ENCODE measurements around the gene AP1M2.
"Not testable (repeated sequence)": the region's sequence is repeated elsewhere in the genome, so short reads cannot be mapped to it uniquely, and the experiment has no call there.

The AP1M2 gene

GRCh38 chr19:10567656-10568055, 19.5 kb downstream of the AP1M2 start:
- DNase-seq (ENCODE audit: low read depth): no peak

GRCh38 chr19:10566658-10567410, 20.3 kb downstream of the AP1M2 start:
- DNase-seq (ENCODE audit: low read depth): no peak
- peak overlapping the region; percentile 95 for H3K4me3 ChIP-seq (ENCODE audit: low read depth, low read length)

More at GRCh38 chr19:10567656-10568055, 19.5 kb downstream of the AP1M2 start:
- peak overlapping the region; percentile 74 for H3K4me3 ChIP-seq (ENCODE audit: low read depth, low read length)

GRCh38 chr19:10566408-10566657, 20.8 kb downstream of the AP1M2 start:
- no peak for DNase-seq (ENCODE audit: low read depth)
- H3K4me3 ChIP-seq (ENCODE audit: low read depth, low read length): peak overlapping the region; percentile 95

- peak; percentile 87 for DNase-seq (ENCODE audit: low read depth)
- peak within 1 kb of the TSS; percentile 95 for H3K4me3 ChIP-seq (ENCODE audit: low read depth, low read length)
Observed at GRCh38 chr19:10565567-10566407, 21.3 kb downstream of the AP1M2 start, which contains the start of gene KRI1. Gene KRI1 (minus strand): TSS chr19:10566010. CDS start chr19:10565999, 11 bp downstream.

DNA sequence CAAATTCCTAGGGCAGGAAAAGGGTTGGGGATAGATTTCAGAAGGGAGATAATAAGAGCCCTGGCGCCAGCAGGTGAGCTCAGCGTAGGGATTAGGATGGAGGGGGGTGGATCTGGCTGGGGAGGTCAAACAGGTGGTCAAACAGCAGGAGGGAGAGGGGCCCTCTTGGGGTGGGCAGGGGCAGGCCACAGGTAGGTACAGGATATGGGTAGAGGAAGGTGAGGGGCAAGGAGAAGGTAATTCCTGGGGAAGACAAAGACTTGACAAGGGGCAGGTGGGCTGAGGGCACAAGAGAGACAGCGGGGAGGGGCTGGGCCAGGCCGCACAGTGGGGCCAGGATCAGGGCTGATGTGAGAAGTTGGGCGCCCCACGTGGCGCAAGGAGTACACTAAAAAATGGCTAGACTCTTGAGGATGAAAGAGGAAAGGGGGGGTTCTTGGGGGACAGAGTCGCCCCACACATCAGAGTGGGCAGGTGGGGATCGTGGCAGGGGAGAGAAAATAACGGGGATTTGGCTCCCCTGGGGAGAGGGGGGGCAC, 22.0 kb downstream of the AP1M2 start:
- DNase-seq (ENCODE audit: low read depth): no peak
- H3K4me3 ChIP-seq (ENCODE audit: low read depth, low read length): peak overlapping the region; percentile 95

DNA sequence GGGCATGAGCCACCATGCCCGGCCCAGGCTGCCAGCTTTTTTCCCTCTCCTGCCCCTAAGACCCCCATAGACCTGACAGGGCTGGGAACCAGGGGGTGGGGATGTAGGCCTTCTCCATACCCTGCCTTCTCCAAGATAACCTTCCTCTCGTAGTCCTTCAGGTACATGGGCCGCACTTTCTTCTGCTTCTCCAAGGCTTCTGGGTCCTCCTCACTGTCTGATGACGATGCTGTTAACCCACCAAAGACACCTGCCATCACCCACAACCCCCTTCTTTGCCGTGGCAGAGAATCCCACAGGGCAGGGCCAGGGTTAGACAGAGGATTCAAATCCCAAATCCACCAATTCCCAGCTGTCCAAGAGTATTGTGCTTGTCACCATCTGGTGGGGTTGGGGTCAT, 24.5 kb downstream of the AP1M2 start:
- H3K4me3 ChIP-seq (ENCODE audit: low read depth, low read length): no peak overlapping the region
- no peak for DNase-seq (ENCODE audit: low read depth)

DNA sequence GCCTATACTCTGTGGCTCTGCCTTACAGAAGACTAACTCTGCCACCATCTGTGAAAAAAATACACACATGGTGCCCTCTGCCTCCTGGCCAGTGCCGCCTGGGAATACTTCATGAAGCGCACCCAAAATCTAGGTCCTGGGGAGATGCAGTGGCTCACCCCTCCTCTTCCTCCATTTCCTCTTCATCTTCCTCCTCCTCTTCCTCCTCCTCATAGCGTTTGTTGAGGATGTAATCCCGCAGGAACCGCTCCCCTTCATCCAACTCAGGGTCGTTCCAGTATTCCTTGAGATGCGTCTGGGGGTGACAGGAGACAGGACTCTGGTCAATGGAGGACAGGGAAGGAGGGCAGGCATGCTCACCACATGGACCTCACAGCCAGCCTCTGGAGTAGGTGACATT, 27.0 kb downstream of the AP1M2 start:
- no peak for DNase-seq (ENCODE audit: low read depth)
- H3K4me3 ChIP-seq (ENCODE audit: low read depth, low read length): no peak overlapping the region

DNA sequence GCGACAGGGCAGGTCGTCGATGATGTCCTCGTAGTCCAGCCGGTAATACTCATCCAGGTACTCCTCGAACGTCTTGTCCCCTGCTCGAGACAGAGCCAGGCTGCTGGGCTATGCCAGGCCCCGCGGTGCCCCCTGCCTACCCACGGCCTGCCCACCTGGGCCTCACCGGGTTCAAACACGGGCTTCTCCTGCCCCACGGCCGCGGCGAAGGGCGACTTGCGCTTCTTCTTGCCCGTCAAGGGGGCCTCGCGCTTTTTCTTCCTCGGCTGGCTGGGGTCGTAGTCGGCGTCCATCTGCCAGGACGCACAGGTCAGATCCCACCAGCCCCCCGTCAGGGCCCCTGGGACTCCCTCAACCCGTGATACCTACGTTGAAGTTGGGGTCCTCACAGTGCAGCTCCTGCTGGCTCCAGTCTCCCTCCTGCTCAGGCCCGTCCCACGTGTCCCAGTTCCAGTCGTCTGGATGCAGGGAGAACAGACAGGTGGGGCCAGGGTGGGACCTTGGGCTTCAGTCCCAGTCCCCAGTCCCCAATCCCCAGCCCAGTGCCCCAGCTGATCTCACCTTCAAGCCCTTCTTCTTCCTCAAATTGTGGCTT, 29.4 kb downstream of the AP1M2 start:
- DNase-seq (ENCODE audit: low read depth): no peak
- no peak overlapping the region for H3K4me3 ChIP-seq (ENCODE audit: low read depth, low read length)

DNA sequence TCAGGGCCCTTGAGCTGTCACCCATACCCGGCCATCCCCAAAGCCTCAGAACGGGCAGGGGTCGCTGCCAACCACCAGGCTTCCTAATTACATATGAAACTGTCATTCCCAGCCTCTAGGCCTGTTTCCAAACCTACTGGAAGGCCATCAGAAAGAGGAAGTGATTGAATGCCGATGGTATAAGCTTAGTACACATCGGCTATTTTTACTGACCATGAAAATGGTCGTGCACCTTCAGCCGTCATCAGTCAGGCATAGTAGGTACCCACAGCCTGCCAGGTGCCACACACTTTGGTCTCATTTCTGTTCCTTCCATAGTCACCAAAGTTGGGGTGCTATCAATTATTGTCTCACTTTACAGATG, 31.5 kb downstream of the AP1M2 start:
- no peak for DNase-seq (ENCODE audit: low read depth)

GRCh38 chr19:10554760-10555609, 32.1 kb downstream of the AP1M2 start:
- no peak overlapping the region for H3K4me3 ChIP-seq (ENCODE audit: low read depth, low read length)

More for the DNA sequence above, 31.5 kb downstream of the AP1M2 start:
- no peak overlapping the region for H3K4me3 ChIP-seq (ENCODE audit: low read depth, low read length)

DNA sequence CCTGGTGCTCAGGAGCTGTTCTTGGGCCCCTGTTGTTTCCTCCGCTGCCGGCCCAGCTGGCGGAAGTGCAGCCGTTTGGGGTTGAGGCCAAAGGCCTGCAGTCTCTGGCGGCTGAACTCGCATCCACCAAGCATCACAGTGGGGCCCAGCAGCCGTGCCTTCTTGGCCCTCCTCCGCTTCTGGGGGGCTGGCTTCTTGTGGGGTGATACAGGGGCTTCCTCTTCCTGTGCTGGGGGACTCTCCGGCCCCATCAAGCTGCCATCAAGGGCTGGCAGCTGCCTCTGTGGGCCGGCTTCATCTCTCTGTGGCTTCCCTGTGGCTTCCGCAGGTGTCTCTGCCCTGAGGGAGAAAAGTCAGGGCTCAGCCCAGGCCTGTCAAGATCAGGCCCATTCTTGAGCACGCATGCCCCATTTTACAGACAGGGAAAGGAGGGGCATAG, 33.1 kb downstream of the AP1M2 start:
- no peak for DNase-seq (ENCODE audit: low read depth)
- H3K4me3 ChIP-seq (ENCODE audit: low read depth, low read length): no peak overlapping the region

More at GRCh38 chr19:10554760-10555609, 32.1 kb downstream of the AP1M2 start:
- no peak for DNase-seq (ENCODE audit: low read depth)

DNA sequence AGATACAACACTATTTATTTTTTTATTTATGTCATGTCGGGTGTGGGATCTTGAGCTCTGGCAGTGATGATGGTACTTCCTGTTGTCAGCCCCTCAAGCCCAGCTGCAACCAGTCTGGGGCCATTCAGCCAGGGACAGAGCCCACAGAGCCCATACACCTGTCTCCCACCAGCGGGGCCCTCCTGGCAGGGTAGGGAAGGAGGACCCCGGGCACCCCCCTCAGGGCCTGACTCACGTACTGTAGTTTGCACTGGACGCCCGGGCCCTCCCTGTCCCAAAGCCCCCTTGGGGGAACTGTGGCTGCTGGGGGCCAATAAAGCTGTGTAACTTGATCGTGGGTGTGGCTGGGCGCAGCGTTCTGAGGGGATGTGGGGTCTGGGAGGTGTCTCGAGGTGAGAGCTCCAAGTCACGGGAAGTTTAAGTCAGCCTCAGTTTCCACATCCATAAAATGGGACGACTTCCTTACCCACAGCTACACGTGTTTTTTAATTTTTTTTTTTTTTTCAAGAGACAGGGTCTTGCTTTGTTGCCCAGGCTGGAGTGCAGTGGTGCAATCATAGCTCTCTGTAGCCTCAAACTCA, 33.9 kb downstream of the AP1M2 start:
- no peak overlapping the region for H3K4me3 ChIP-seq (ENCODE audit: low read depth, low read length)
- no peak for DNase-seq (ENCODE audit: low read depth)

DNA sequence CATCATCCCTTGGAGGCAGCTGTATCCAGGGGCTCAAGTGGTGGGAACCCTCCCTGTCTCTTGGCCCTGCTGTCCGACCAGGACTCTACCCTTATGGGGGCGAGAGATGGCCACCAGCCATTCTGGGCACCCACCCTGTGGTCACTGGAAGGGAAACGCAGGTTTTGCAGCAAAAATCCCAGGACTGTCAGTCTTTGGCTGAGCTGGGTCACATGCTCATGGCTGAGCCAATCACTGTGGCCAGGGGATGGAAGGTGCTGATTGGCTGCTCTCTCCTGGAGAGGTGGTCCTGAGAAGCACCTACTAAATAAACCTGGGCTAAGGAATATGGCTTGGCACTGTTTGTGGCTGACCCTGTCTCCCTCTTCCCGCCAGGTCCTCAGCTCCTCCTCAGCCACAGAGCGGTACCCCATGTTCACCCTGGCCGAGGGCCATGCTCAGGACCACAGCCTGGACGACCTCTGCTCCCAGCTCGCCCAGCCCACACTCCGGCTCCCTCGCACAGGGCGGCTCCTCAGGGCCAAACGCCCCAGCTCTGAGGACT, 34.5 kb downstream of the AP1M2 start:
- no peak overlapping the region for H3K4me3 ChIP-seq (ENCODE audit: low read depth, low read length)
- DNase-seq (ENCODE audit: low read depth): no peak

DNA sequence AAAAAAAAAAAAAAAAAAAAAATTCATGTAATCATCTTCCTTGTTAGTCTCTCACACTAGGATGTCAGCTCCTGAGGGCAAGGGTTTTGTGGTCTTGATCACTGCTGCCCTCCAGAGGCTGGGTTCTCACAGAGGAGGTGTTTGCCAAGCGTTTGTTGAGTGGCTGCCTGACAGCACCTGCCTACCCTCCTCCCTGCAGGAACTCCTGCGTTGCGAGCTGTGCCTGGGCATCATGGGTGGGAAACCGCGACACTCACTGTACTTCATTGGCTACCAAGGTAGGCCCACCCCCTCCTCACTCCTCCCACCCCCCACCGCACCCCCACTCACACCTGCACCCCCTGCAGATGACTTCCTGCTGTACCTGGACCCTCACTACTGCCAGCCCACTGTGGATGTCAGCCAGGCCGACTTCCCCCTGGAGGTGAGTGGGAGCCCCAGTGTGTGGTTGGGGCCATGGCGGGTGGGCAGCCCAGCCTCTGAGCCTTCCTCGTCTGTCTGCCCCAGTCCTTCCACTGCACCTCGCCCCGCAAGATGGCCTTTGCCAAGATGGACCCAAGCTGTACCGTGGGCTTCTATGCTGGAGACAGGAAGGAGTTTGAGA, 35.3 kb downstream of the AP1M2 start:
- DNase-seq (ENCODE audit: low read depth): no peak
- no peak overlapping the region for H3K4me3 ChIP-seq (ENCODE audit: low read depth, low read length)

- not testable (repeated sequence) for DNase-seq (ENCODE audit: low read depth); H3K4me3 ChIP-seq (ENCODE audit: low read depth, low read length)
Observed at GRCh38 chr19:10551006-10551405, 36.1 kb downstream of the AP1M2 start.

GRCh38 chr19:10550336-10550735, 36.8 kb downstream of the AP1M2 start:
- H3K4me3 ChIP-seq (ENCODE audit: low read depth, low read length): no peak overlapping the region
- no peak for DNase-seq (ENCODE audit: low read depth)

GRCh38 chr19:10549733-10550132, 37.4 kb downstream of the AP1M2 start:
- DNase-seq (ENCODE audit: low read depth): no peak

GRCh38 chr19:10548746-10549276, 38.3 kb downstream of the AP1M2 start:
- H3K4me3 ChIP-seq (ENCODE audit: low read depth, low read length): no peak overlapping the region
- DNase-seq (ENCODE audit: low read depth): no peak

More at GRCh38 chr19:10549733-10550132, 37.4 kb downstream of the AP1M2 start:
- H3K4me3 ChIP-seq (ENCODE audit: low read depth, low read length): no peak overlapping the region

Measured in skeletal muscle cell (primary cell).